Activated B cell treated with CpG ODN at 0.5 μM for 24 hours (primary cell): ENCODE measurements around the gene PPA1. TPM values are rescaled to one million over a fixed set of nuclear protein-coding genes. Genes with fewer than 3 reads are reported as not detected.
"Not testable (repeated sequence)": the region's sequence is repeated elsewhere in the genome, so short reads cannot be mapped to it uniquely, and the experiment has no call there.

Experiments used
- ATAC-seq: fragments of 200-7000 bp; cut with Tn5 transposase; one replicate; pipeline ENCODE4 v1.10.0; 2021; ENCODE audit warnings: low read depth, mild to moderate bottlenecking, moderate library complexity
- CTCF ChIA-PET: fragments of 350-600 bp; sonication (Branson Sonifier 250); formaldehyde crosslinking; loops from one replicate; lab custom pipeline; 2021; ENCODE audit warnings: antibody characterized with exemption; lab: Charles Lee
- POLR2A ChIA-PET: fragments of 350-600 bp; sonication (Branson Sonifier 250); formaldehyde crosslinking; loops from one replicate; lab custom pipeline; 2021; ENCODE audit warnings: antibody characterized with exemption; lab: Charles Lee
- DNase-seq: peaks from one replicate; pipeline ENCODE4 v3.0.0; 2022
- H3K27ac Mint-ChIP-seq: one replicate; pipeline ENCODE4 v1.8.0; 2020; ENCODE audit warnings: mixed read lengths
- H3K27me3 Mint-ChIP-seq: one replicate; pipeline ENCODE4 v1.8.0; 2021; ENCODE audit warnings: mixed read lengths
- H3K36me3 Mint-ChIP-seq: one replicate; pipeline ENCODE4 v1.8.0; 2021; ENCODE audit warnings: low read depth, mixed read lengths
- H3K4me1 Mint-ChIP-seq: one replicate; pipeline ENCODE4 v1.8.0; 2021; ENCODE audit warnings: mixed read lengths
- H3K4me3 Mint-ChIP-seq: one replicate; pipeline ENCODE4 v1.8.0; 2020; ENCODE audit warnings: mild to moderate bottlenecking, mixed read lengths
- H3K9me3 Mint-ChIP-seq: one replicate; pipeline ENCODE4 v1.8.0; 2020; ENCODE audit warnings: mixed read lengths
- intact Hi-C: fragments of 100-400 bp; cut with micrococcal nuclease; formaldehyde crosslinking; loops from one replicate; pipeline ENCODE4 v1.15.1; 2024
- total RNA-seq: library from RNA; stranded (reverse); gene quantifications from 2 replicates; pipeline ENCODE4 v1.2.3, GENCODE V29; 2022
- TF ChIP-seq, protein P1 (sequence below): fragments of 200-600 bp; IDR thresholded peaks from one replicate; pipeline ENCODE4 v1.8.0; 2022; ENCODE audit warnings: antibody characterized with exemption, mild to moderate bottlenecking

Gene PPA1
- total RNA-seq, 1 donor from 2014 or later = 107 TPM

DNA sequence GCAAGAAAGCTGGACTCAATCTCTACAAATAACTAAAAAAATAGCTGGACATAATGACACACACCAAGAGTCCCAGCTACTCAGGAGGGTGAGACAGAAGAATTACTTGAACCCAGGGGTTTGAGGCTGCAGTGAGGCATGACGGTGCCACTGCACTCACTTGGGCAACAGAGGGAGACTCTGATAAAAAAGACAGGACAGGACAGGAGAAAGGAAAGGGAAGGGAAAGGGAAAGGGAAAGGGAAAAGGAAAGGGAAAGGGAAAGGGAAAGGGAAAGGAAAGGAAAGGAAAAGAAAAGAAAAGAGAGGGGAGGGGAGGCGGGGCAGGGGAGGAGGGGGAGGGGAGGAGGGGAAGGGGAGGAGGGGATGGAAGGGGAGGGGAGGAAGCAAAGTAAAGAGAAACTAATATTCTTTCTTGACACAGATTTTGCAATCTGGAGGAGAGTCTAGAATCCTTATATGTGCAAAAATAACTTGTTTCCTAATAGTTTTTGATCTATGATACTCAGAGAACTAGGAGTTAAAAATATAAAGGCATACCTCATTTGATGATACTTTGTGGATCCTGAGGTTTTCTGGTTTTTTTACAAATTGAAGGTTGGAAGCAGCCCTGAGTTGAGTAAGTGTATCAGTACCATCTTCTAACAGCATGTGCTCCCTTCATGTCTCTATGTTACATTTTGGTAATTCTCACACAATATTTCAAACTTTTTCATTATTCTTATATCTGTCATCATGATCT lies 70.9 kb downstream of the PPA1 start:
- DNase-seq (no peak), ATAC-seq (no peak)
- ChIA-PET CTCF (no interaction called here), POLR2A (interaction anchor here (1.0 kb wide), 1 partner anchor 8 kb away, joined by 4 read pairs; the partner anchor contains the start of gene SAR1A)
- no peak overlapping the region for H3K27ac Mint-ChIP-seq
- intact Hi-C loops = no loop called here
- no peaks in the 10 kb centered on the region for H3K27me3 Mint-ChIP-seq
- no peaks in the 10 kb centered on the region for H3K9me3 Mint-ChIP-seq
- no peak overlapping the region for H3K4me3 Mint-ChIP-seq
- H3K36me3 Mint-ChIP-seq = peaks cover 65% of the 10 kb centered on the region
- H3K4me1 Mint-ChIP-seq = peaks cover 49% of the 10 kb centered on the region
- TF ChIP-seq, protein P1, sequence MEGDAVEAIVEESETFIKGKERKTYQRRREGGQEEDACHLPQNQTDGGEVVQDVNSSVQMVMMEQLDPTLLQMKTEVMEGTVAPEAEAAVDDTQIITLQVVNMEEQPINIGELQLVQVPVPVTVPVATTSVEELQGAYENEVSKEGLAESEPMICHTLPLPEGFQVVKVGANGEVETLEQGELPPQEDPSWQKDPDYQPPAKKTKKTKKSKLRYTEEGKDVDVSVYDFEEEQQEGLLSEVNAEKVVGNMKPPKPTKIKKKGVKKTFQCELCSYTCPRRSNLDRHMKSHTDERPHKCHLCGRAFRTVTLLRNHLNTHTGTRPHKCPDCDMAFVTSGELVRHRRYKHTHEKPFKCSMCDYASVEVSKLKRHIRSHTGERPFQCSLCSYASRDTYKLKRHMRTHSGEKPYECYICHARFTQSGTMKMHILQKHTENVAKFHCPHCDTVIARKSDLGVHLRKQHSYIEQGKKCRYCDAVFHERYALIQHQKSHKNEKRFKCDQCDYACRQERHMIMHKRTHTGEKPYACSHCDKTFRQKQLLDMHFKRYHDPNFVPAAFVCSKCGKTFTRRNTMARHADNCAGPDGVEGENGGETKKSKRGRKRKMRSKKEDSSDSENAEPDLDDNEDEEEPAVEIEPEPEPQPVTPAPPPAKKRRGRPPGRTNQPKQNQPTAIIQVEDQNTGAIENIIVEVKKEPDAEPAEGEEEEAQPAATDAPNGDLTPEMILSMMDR = no peak

DNA sequence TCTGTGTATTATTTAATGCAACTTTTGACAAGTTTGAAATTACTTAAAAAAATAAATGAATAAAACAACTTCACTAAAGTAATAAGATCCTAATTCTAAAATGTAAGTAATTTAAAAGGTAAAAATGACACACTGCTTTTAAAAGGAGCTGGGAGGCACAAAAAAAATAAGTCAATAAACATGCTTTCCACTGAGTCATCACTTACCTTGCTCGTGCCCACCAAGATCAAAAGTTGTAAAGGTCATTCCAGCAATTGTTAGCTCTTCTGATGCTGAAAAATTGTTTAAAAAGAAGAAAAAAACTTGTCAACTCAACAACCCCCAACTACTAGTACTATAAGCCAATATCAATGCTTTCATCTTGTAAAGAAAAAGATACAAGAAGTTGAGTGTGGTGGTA lies 72.4 kb downstream of the PPA1 start:
- intact Hi-C loops = no loop called here
- Mint-ChIP-seq H3K27me3 (no peaks in the 10 kb centered on the region), H3K36me3 (peaks cover 71% of the 10 kb centered on the region), H3K4me1 (peaks cover 41% of the 10 kb centered on the region), H3K4me3 (no peak overlapping the region), H3K27ac (no peak overlapping the region), H3K9me3 (no peaks in the 10 kb centered on the region)
- ChIA-PET POLR2A (interaction anchor here (1.0 to 1.1 kb wide), 2 partner anchors 10 to 15 kb away, joined by 4 to 5 read pairs; partner anchors contain the start of genes SAR1A and TYSND1), CTCF (interaction anchor here (0.7 to 1.4 kb wide), 2 partner anchors 15 to 45 kb away, joined by 3 read pairs; no protein-coding TSS in a partner anchor)
- no peak for DNase-seq
- ATAC-seq = no peak
- TF ChIP-seq, protein P1 = no peak

DNA sequence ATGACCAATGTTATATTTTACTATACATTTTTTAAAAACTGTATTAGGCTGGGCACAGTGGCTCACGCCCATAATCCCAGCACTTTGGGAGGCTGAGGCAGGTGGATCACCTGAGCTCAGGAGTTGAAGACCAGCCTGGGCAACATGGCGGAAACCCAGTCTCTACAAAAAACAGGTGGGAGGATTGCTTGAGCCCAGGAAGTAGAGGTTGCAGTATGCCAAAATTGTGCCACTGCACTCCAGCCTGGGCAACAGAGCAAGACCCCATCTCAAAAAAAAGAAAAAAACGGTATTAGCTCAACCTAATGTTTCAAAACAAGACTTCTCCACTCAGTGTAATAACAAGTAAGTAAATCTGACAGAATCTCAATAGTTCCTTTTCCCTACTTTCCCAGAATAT lies 73.9 kb downstream of the PPA1 start:
- peaks cover 32% of the 10 kb centered on the region for H3K4me1 Mint-ChIP-seq
- ATAC-seq, H3K4me3 Mint-ChIP-seq, H3K27me3 Mint-ChIP-seq, DNase-seq, CTCF ChIA-PET, H3K9me3 Mint-ChIP-seq, H3K27ac Mint-ChIP-seq, intact Hi-C loops: not testable (repeated sequence)
- POLR2A ChIA-PET = interaction anchor here (0.9 kb wide), 1 partner anchor 14 kb away, joined by 3 read pairs; no protein-coding TSS in a partner anchor
- peaks cover 79% of the 10 kb centered on the region for H3K36me3 Mint-ChIP-seq

DNA sequence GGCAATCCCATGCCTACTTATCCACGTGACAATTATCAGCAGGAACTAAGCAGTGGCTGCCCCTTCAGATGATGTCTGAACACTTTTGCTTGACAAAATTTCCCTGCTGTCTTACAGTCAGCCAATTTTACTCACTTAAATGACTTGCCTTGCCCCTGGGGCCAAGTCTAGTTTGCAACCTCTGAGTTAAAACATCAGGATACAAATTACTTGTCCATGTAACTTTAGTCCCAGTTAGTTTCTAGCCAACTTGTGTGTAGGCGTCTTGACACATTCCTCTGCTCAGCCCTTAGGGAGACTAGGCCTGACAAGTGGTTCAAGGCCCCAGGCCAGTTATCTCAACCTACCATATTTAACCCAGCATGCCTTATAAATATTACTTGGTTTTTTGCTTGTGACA lies 75.1 kb downstream of the PPA1 start:
- TF ChIP-seq, protein P1 = no peak
- ATAC-seq = no peak
- H3K27me3 Mint-ChIP-seq = no peaks in the 10 kb centered on the region
- no peak for DNase-seq
- no peaks in the 10 kb centered on the region for H3K9me3 Mint-ChIP-seq
- H3K4me3 Mint-ChIP-seq = no peak overlapping the region
- intact Hi-C loops = no loop called here
- ChIA-PET POLR2A (interaction anchor here (1.1 to 1.4 kb wide), 2 partner anchors 11 to 13 kb away, joined by 3 to 5 read pairs; partner anchors contain the start of gene TYSND1), CTCF (no interaction called here)
- peaks cover 82% of the 10 kb centered on the region for H3K36me3 Mint-ChIP-seq
- peaks cover 20% of the 10 kb centered on the region for H3K4me1 Mint-ChIP-seq
- H3K27ac Mint-ChIP-seq = no peak overlapping the region

DNA sequence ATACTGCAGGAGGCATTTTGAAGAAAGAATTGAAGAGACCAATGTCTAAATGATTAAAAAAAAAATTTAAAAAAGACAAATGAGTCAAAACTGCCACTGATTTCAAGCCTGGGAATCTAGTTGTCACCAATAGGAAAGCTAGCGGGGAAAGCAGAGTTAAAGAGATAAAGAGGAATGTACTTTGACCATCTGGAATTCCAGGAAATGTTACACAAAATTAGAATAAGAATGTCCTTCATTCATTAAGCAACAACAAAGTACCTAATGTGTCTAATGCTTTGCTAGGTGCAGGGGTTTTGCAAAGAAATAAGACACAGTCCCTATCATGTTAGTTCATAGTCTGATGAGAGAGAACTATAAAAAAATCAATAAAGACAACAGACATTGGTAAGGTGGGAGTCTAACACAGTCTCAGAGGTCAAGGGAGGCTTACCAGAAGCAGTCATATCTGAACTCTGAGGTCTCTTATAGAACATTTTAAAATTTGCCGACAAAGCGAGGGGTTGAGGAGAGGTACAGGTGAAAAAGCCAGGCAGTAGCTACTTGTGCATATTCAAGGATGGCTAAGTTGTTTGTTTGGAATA lies 77.9 kb downstream of the PPA1 start:
- Mint-ChIP-seq H3K4me1 (no peaks in the 10 kb centered on the region), H3K9me3 (no peaks in the 10 kb centered on the region), H3K36me3 (peaks cover 92% of the 10 kb centered on the region), H3K27ac (no peak overlapping the region), H3K4me3 (no peak overlapping the region), H3K27me3 (no peaks in the 10 kb centered on the region)
- POLR2A ChIA-PET = no interaction called here
- ATAC-seq (no peak), DNase-seq (no peak)
- CTCF ChIA-PET = no interaction called here
- intact Hi-C loops = no loop called here
- TF ChIP-seq, protein P1 = no peak

Other genes with a start within 250 kb of the PPA1 start
- not detected in 2 replicates for gene MACROH2A2, start 180.6 kb downstream of the PPA1 start, total RNA-seq
- gene AIFM2, start 100.6 kb downstream of the PPA1 start, total RNA-seq = 8.9 and 10.8 TPM in 2 replicates
- gene TYSND1, start 86.7 kb downstream of the PPA1 start, total RNA-seq = 18.2 and 22.0 TPM in 2 replicates
- 65.9 and 67.6 TPM in 2 replicates for gene SAR1A, start 62.9 kb downstream of the PPA1 start, total RNA-seq
- not detected in 2 replicates for gene NPFFR1, start 50.6 kb upstream of the PPA1 start, total RNA-seq
- 0.64 and 0.81 TPM in 2 replicates for gene LRRC20, start 149.2 kb upstream of the PPA1 start, total RNA-seq
- 38.7 and 40.6 TPM in 2 replicates for gene EIF4EBP2, start 170.7 kb upstream of the PPA1 start, total RNA-seq
- not detected in 2 replicates for gene NODAL, start 208.3 kb upstream of the PPA1 start, total RNA-seq
- gene PALD1, start 245.3 kb upstream of the PPA1 start, total RNA-seq = 2.4 and 3.3 TPM in 2 replicates